Caco-2 (cell line): ENCODE data around the gene PPP2R5C. TPM values are rescaled to one million over a fixed set of nuclear protein-coding genes. Genes with fewer than 3 reads are reported as not detected.

Source experiments
- BruUV-seq: library from RNA; stranded (reverse); fragments of 400-500 nt; replicated peaks from 2 replicates; lab custom pipeline; 2021; lab: Mats Ljungman, UMichigan
- CTCF ChIA-PET: fragments of 300-600 bp; sonication (Branson Sonifier 250); formaldehyde crosslinking; loops from one replicate; lab custom pipeline; 2022; ENCODE audit warnings: antibody characterized with exemption; lab: Charles Lee
- POLR2A ChIA-PET: fragments of 300-600 bp; sonication (Branson Sonifier 250); formaldehyde crosslinking; loops from one replicate; lab custom pipeline; 2022; ENCODE audit warnings: antibody characterized with exemption; lab: Charles Lee
- DNase-seq, 2 experiments: peaks; one replicate each; pipeline versions ENCODE4 v3.0.0 to v3.0.0-alpha.2; 2020 to 2022
- H3K27me3 ChIP-seq: replicated peaks from 2 replicates; pipeline ENCODE4 v1.6.0; 2011; ENCODE audit warnings: low read length; ENCODE audit not compliant: control insufficient read depth, insufficient read depth
- H3K36me3 ChIP-seq: 2 replicates; pipeline ENCODE4 v1.5.1; 2011; ENCODE audit warnings: low read length; ENCODE audit not compliant: control insufficient read depth, insufficient read depth
- H3K4me1 ChIP-seq: fragments of 250-450 bp; sonication (Bioruptor Pico); 2 replicates; pipeline ENCODE4 v1.5.1; 2020; ENCODE audit warnings: mild to moderate bottlenecking
- H3K4me3 ChIP-seq: 2 replicates; pipeline ENCODE4 v1.5.1; 2011; ENCODE audit warnings: low read depth, mild to moderate bottlenecking, control low read depth, low read length
- H3K9me3 ChIP-seq: fragments of 250-450 bp; sonication (Bioruptor Pico); 2 replicates; pipeline ENCODE4 v1.5.1; 2020; ENCODE audit warnings: mild to moderate bottlenecking, moderate library complexity
- H3K27ac Mint-ChIP-seq: one replicate; pipeline ENCODE4 v1.8.0; 2022; ENCODE audit warnings: mixed read lengths; ENCODE audit not compliant: unreplicated experiment
- H3K27me3 Mint-ChIP-seq: one replicate; pipeline ENCODE4 v1.8.0; 2022; ENCODE audit warnings: mixed read lengths; ENCODE audit not compliant: insufficient read depth, unreplicated experiment
- H3K36me3 Mint-ChIP-seq: one replicate; pipeline ENCODE4 v1.8.0; 2022; ENCODE audit warnings: mild to moderate bottlenecking, mixed read lengths; ENCODE audit not compliant: insufficient read depth, unreplicated experiment
- H3K4me1 Mint-ChIP-seq: one replicate; pipeline ENCODE4 v1.8.0; 2022; ENCODE audit warnings: low read depth, mixed read lengths; ENCODE audit not compliant: unreplicated experiment
- H3K4me3 Mint-ChIP-seq: one replicate; pipeline ENCODE4 v1.8.0; 2022; ENCODE audit warnings: mild to moderate bottlenecking, moderate library complexity, mixed read lengths; ENCODE audit not compliant: unreplicated experiment
- H3K9me3 Mint-ChIP-seq: one replicate; pipeline ENCODE4 v1.8.0; 2022; ENCODE audit warnings: mixed read lengths; ENCODE audit not compliant: unreplicated experiment
- CTCF ChIP-seq, 2 experiments: fragments of 200-600 bp in 1 of 2; IDR thresholded peaks; 1 replicate in 1 of 2; 2 replicates in 1 of 2; pipeline versions ENCODE4 v1.5.1 to v1.8.0; 2011 to 2022; ENCODE audit warnings: antibody characterized with exemption in 1 of 2, control low read depth in 1 of 2, inconsistent platforms in 1 of 2, low read depth in 1 of 2, low read length in 1 of 2, mild to moderate bottlenecking in 1 of 2, moderate library complexity in 1 of 2; ENCODE audit not compliant: insufficient read depth in 1 of 2, severe bottlenecking in 1 of 2, unreplicated experiment in 1 of 2
- intact Hi-C: fragments of 100-400 bp; cut with micrococcal nuclease; formaldehyde crosslinking; loops from one replicate; pipeline ENCODE4 v1.10.0; 2022; ENCODE audit not compliant: unreplicated experiment
- total RNA-seq: library from RNA; stranded (reverse); gene quantifications from 2 replicates; pipeline ENCODE4 v1.2.3, GENCODE V29; 2022

PPP2R5C gene
- total RNA-seq, 1 experiment from 2014 or later, result 97.5 TPM

- DNase-seq, result no peak
- intact Hi-C loops, result loop anchor here (5.0 kb wide), 1 partner anchor 71 kb away; no protein-coding TSS in a partner anchor
Measured at GRCh38 chr14:101843665-101844064, 82.2 kb downstream of the PPP2R5C start.

DNA sequence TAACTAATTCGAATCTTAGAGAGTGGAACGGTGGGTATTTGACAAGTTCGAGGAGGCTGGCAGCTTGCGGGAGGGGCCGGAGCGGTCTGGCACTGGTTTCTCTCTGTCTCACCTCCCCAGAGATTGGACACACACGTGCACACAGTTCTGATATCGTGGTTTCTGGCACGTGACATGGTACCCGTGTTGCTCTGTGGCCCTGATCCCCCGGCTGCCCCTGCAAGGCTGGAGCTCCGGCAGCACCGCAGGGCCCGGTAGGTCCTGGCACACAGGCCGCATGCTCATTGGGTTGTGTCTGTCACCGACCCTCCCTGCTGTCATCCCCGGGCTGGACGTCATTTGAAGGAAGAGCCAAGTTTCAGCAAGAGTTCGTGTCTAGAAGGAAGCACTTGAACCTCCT is 82.7 kb downstream of the PPP2R5C start:
- no peaks in the 10 kb centered on the region for H3K27me3 ChIP-seq
- no peak for TF ChIP-seq CTCF (IDR thresholded peaks at IDR 0.05; ENCODE audit: insufficient read depth in 1 of 2, low read depth in 1 of 2, low read length in 1 of 2, severe bottlenecking in 1 of 2, unreplicated experiment in 1 of 2)
- no peaks in the 10 kb centered on the region for H3K27me3 Mint-ChIP-seq
- no peaks in the 10 kb centered on the region for H3K36me3 ChIP-seq
- no peak overlapping the region for H3K27ac Mint-ChIP-seq
- H3K4me1 Mint-ChIP-seq, result no peaks in the 10 kb centered on the region
- no peak overlapping the region for H3K4me3 ChIP-seq
- POLR2A ChIA-PET, result no interaction called here
- DNase-seq, result no peak
- no TSS peak for BruUV-seq
- no peaks in the 10 kb centered on the region for H3K4me1 ChIP-seq
- H3K9me3 Mint-ChIP-seq, result no peaks in the 10 kb centered on the region
- intact Hi-C loops, result loop anchor here (5.0 kb wide), 1 partner anchor 72 kb away; no protein-coding TSS in a partner anchor
- CTCF ChIA-PET, result no interaction called here
- peaks cover 5% of the 10 kb centered on the region for H3K36me3 Mint-ChIP-seq
- no peaks in the 10 kb centered on the region for H3K9me3 ChIP-seq
- no peak overlapping the region for H3K4me3 Mint-ChIP-seq

More at GRCh38 chr14:101843665-101844064, 82.2 kb downstream of the PPP2R5C start:
- CTCF ChIA-PET, result interaction anchor here (0.5 to 0.8 kb wide), 2 partner anchors 54 to 73 kb away, joined by 3 read pairs; no protein-coding TSS in a partner anchor
- Mint-ChIP-seq H3K36me3 (peaks cover 5% of the 10 kb centered on the region), H3K4me3 (no peak overlapping the region), H3K27ac (no peak overlapping the region), H3K9me3 (no peaks in the 10 kb centered on the region), H3K4me1 (no peaks in the 10 kb centered on the region), H3K27me3 (no peaks in the 10 kb centered on the region)
- TF ChIP-seq CTCF (IDR thresholded peaks at IDR 0.05; ENCODE audit: insufficient read depth in 1 of 2, low read depth in 1 of 2, low read length in 1 of 2, severe bottlenecking in 1 of 2, unreplicated experiment in 1 of 2), result peak in 1 of 2 experiments; percentile 10
- no peaks in the 10 kb centered on the region for H3K9me3 ChIP-seq
- H3K4me1 ChIP-seq, result no peaks in the 10 kb centered on the region
- no peak overlapping the region for H3K4me3 ChIP-seq
- H3K36me3 ChIP-seq, result no peaks in the 10 kb centered on the region
- H3K27me3 ChIP-seq, result no peaks in the 10 kb centered on the region
- no TSS peak for BruUV-seq
- POLR2A ChIA-PET, result no interaction called here

DNA sequence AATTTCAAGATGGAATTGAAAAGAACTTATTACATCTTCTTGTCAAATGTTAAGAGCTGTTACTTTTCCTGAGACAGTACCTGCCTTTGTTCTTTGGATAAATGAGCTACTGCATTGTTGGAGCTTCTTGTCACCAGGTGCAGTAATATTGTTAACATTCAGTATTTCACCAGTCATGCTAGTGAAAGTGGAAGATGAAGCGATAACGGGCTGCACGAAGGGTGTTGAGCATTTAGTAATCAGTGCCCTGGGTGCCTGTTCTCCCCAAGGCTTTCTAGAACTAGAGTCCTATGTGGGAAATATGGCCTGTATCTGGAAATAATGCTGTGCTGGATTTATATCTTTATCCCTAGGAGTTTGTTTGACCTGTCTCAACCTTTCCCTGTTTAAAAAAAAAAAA is 83.2 kb downstream of the PPP2R5C start:
- intact Hi-C loops, result loop anchor here (5.0 kb wide), 1 partner anchor 72 kb away; no protein-coding TSS in a partner anchor
- no peaks in the 10 kb centered on the region for H3K9me3 Mint-ChIP-seq
- no TSS peak for BruUV-seq
- Histone ChIP-seq H3K4me3 (no peak overlapping the region), H3K36me3 (no peaks in the 10 kb centered on the region), H3K9me3 (no peaks in the 10 kb centered on the region), H3K27me3 (no peaks in the 10 kb centered on the region), H3K4me1 (no peaks in the 10 kb centered on the region)
- no peak for DNase-seq
- H3K4me3 Mint-ChIP-seq, result no peak overlapping the region
- H3K27me3 Mint-ChIP-seq, result no peaks in the 10 kb centered on the region
- CTCF ChIA-PET, result no interaction called here
- H3K4me1 Mint-ChIP-seq, result no peaks in the 10 kb centered on the region
- no peak for TF ChIP-seq CTCF (IDR thresholded peaks at IDR 0.05; ENCODE audit: insufficient read depth in 1 of 2, low read depth in 1 of 2, low read length in 1 of 2, severe bottlenecking in 1 of 2, unreplicated experiment in 1 of 2)
- H3K27ac Mint-ChIP-seq, result no peak overlapping the region
- POLR2A ChIA-PET, result no interaction called here
- peaks cover 5% of the 10 kb centered on the region for H3K36me3 Mint-ChIP-seq
